HEK293T (cell line): ENCODE data around the gene HEPN1.

Experiments
- CTCF ChIA-PET: fragments of 350-600 bp; formaldehyde crosslinking; extraction: SDS; loops from one replicate; lab custom pipeline; 2021; ENCODE audit warnings: antibody characterized with exemption, inconsistent platforms; lab: Yijun Ruan, JAX
- POLR2A ChIA-PET: fragments of 350-600 bp; formaldehyde crosslinking; extraction: SDS; loops from one replicate; lab custom pipeline; 2020; ENCODE audit warnings: antibody characterized with exemption, inconsistent platforms; lab: Yijun Ruan, JAX
- DNase-seq: peaks from one replicate; pipeline ENCODE4 v3.0.0; 2012; ENCODE audit warnings: mixed read lengths; ENCODE audit errors: extremely low spot score
- ARNT ChIP-seq: fragments of 450-650 bp; IDR thresholded peaks from 2 replicates; pipeline ENCODE4 v1.6.1; 2017; ENCODE audit warnings: mild to moderate bottlenecking
- BHLHE40 ChIP-seq: fragments of 450-650 bp; IDR thresholded peaks from 2 replicates; pipeline ENCODE4 v1.6.1; 2016; ENCODE audit warnings: mild to moderate bottlenecking, moderate library complexity, borderline replicate concordance
- CTBP1 ChIP-seq: fragments of 450-650 bp; IDR thresholded peaks from 2 replicates; pipeline ENCODE4 v1.6.1; 2016; ENCODE audit warnings: borderline replicate concordance
- ELF4 ChIP-seq: fragments of 450-650 bp; IDR thresholded peaks from 2 replicates; pipeline ENCODE4 v1.6.1; 2017; ENCODE audit warnings: antibody characterized with exemption
- FOXA1 ChIP-seq: fragments of 450-650 bp; IDR thresholded peaks from 2 replicates; pipeline ENCODE4 v1.6.1; 2016; ENCODE audit warnings: mild to moderate bottlenecking
- FOXK2 ChIP-seq: fragments of 450-650 bp; IDR thresholded peaks from 2 replicates; pipeline ENCODE4 v1.6.1; 2016; ENCODE audit warnings: mild to moderate bottlenecking
- FOXM1 ChIP-seq: fragments of 450-650 bp; IDR thresholded peaks from 2 replicates; pipeline ENCODE4 v1.6.1; 2017; ENCODE audit warnings: mild to moderate bottlenecking, borderline replicate concordance
- HDGF ChIP-seq: fragments of 450-650 bp; IDR thresholded peaks from 2 replicates; pipeline ENCODE4 v1.6.1; 2017; ENCODE audit warnings: antibody characterized with exemption, borderline replicate concordance
- L3MBTL2 ChIP-seq: fragments of 450-650 bp; conservative IDR thresholded peaks from 2 replicates; pipeline ENCODE4 v1.6.1; 2016; ENCODE audit warnings: mild to moderate bottlenecking
- LEF1 ChIP-seq: fragments of 450-650 bp; IDR thresholded peaks from 2 replicates; pipeline ENCODE4 v1.6.1; 2017; ENCODE audit warnings: mild to moderate bottlenecking, borderline replicate concordance
- NFRKB ChIP-seq: fragments of 450-650 bp; IDR thresholded peaks from 2 replicates; pipeline ENCODE4 v1.6.1; 2016; ENCODE audit warnings: mild to moderate bottlenecking, moderate library complexity
- PKNOX1 ChIP-seq: fragments of 450-650 bp; IDR thresholded peaks from 2 replicates; pipeline ENCODE4 v1.6.1; 2016
- SP1 ChIP-seq: fragments of 450-650 bp; IDR thresholded peaks from 2 replicates; pipeline ENCODE4 v1.6.1; 2017
- SUZ12 ChIP-seq: fragments of 450-650 bp; IDR thresholded peaks from 2 replicates; pipeline ENCODE4 v1.6.1; 2016; ENCODE audit warnings: mild to moderate bottlenecking
- TARDBP ChIP-seq: fragments of 450-650 bp; IDR thresholded peaks from 2 replicates; pipeline ENCODE4 v1.6.1; 2016
- ZNF384 ChIP-seq: fragments of 450-650 bp; IDR thresholded peaks from 2 replicates; pipeline ENCODE4 v1.6.1; 2016

Gene HEPN1

GRCh38 chr11:124942466-124943253, 23.6 kb downstream of the HEPN1 start:
- TF ChIP-seq PKNOX1 (no peak), NFRKB (no peak), CTBP1 (no peak), HDGF (no peak), TARDBP (no peak), LEF1 (no peak), ARNT (no peak), ELF4 (no peak), FOXK2 (no peak), SUZ12 (no peak)
- DNase-seq, result no peak
- POLR2A ChIA-PET, result interaction anchor here (0.8 to 2.3 kb wide), 4 partner anchors 8 to 66 kb away, joined by 3 to 15 read pairs (median 8); partner anchors contain the start of gene CCDC15
- CTCF ChIA-PET, result interaction anchor here (0.7 kb wide), 1 partner anchor 160 kb away, joined by 5 read pairs; no protein-coding TSS in a partner anchor

- POLR2A ChIA-PET, result interaction anchor here (0.8 to 2.1 kb wide), 2 partner anchors 10 to 67 kb away, joined by 3 to 13 read pairs; partner anchors contain the start of gene CCDC15
- CTCF ChIA-PET, result no interaction called here
- TF ChIP-seq CTBP1 (no peak), ELF4 (no peak), ZNF384 (no peak), TARDBP (no peak), BHLHE40 (no peak), SUZ12 (no peak), FOXK2 (no peak)
- no peak for DNase-seq
Measured at GRCh38 chr11:124943254-124943616, 24.2 kb downstream of the HEPN1 start.

GRCh38 chr11:124943741-124944140, 24.7 kb downstream of the HEPN1 start:
- TF ChIP-seq TARDBP (no peak), FOXA1 (no peak), CTBP1 (no peak), ELF4 (no peak), PKNOX1 (no peak), ZNF384 (no peak), FOXM1 (no peak), FOXK2 (no peak), BHLHE40 (no peak), ARNT (no peak), NFRKB (no peak), SP1 (no peak), SUZ12 (no peak), HDGF (no peak), L3MBTL2 (no peak)
- no peak for DNase-seq
- POLR2A ChIA-PET, result interaction anchor here (2.1 kb wide), 1 partner anchor 10 kb away, joined by 13 read pairs; the partner anchor contains the start of gene CCDC15
- CTCF ChIA-PET, result interaction anchor here (0.6 kb wide), 1 partner anchor 403 kb away, joined by 3 read pairs; no protein-coding TSS in a partner anchor

GRCh38 chr11:124944565-124944964, 25.5 kb downstream of the HEPN1 start:
- DNase-seq, result no peak
- CTCF ChIA-PET, result no interaction called here
- TF ChIP-seq ZNF384, result no peak
- no peak for TF ChIP-seq TARDBP
- TF ChIP-seq L3MBTL2, result no peak
- TF ChIP-seq SUZ12, result no peak
- no peak for TF ChIP-seq CTBP1
- no peak for TF ChIP-seq FOXA1
- no peak for TF ChIP-seq FOXM1
- no peak for TF ChIP-seq PKNOX1
- TF ChIP-seq LEF1, result no peak
- no peak for TF ChIP-seq NFRKB
- TF ChIP-seq FOXK2, result no peak
- TF ChIP-seq BHLHE40, result no peak
- TF ChIP-seq SP1, result no peak
- TF ChIP-seq ARNT, result no peak
- no peak for TF ChIP-seq HDGF
- TF ChIP-seq ELF4, result no peak
- POLR2A ChIA-PET, result interaction anchor here (2.1 kb wide), 1 partner anchor 9 kb away, joined by 13 read pairs; the partner anchor contains the start of gene CCDC15

GRCh38 chr11:124945826-124946225, 26.8 kb downstream of the HEPN1 start:
- POLR2A ChIA-PET, result no interaction called here
- TF ChIP-seq FOXK2 (no peak), ARNT (no peak), ZNF384 (no peak), L3MBTL2 (no peak)
- CTCF ChIA-PET, result no interaction called here
- DNase-seq, result no peak

- ChIA-PET POLR2A (no interaction called here), CTCF (no interaction called here)
- DNase-seq, result no peak
- TF ChIP-seq L3MBTL2, result no peak
- TF ChIP-seq FOXK2, result no peak
- TF ChIP-seq ARNT, result no peak
- no peak for TF ChIP-seq LEF1
- no peak for TF ChIP-seq SP1
- no peak for TF ChIP-seq NFRKB
- TF ChIP-seq HDGF, result no peak
Measured at GRCh38 chr11:124946735-124947141, 27.7 kb downstream of the HEPN1 start.
